ENCODE data around the gene NUDT1.

DNA sequence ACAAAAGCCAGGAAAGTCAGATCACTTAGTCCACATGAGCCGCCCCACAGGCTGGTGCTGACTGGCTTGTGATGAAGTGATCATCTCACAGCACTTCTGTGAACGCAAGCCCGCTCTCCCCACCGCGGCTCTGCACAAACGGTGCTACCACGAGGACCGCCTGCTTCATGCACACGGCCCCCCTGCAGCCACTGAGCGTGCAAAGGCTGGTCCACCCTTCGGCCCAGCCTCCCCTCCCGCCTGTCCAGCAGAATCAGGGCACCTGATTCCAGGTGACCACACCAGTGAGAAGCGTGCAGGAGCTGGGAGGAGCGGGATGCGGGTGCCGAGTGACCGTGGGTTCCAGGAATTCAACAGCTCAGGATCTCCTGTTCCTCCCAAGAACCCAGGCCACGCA, 41.4 kb upstream of the NUDT1 start:
- no peak for TF ChIP-seq EZH2 (IDR thresholded peaks at IDR 0.05; ENCODE audit: borderline replicate concordance, low read length)
- TF ChIP-seq, protein P1, sequence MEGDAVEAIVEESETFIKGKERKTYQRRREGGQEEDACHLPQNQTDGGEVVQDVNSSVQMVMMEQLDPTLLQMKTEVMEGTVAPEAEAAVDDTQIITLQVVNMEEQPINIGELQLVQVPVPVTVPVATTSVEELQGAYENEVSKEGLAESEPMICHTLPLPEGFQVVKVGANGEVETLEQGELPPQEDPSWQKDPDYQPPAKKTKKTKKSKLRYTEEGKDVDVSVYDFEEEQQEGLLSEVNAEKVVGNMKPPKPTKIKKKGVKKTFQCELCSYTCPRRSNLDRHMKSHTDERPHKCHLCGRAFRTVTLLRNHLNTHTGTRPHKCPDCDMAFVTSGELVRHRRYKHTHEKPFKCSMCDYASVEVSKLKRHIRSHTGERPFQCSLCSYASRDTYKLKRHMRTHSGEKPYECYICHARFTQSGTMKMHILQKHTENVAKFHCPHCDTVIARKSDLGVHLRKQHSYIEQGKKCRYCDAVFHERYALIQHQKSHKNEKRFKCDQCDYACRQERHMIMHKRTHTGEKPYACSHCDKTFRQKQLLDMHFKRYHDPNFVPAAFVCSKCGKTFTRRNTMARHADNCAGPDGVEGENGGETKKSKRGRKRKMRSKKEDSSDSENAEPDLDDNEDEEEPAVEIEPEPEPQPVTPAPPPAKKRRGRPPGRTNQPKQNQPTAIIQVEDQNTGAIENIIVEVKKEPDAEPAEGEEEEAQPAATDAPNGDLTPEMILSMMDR (conservative IDR thresholded peaks at IDR 0.05 in 1 of 2, IDR thresholded peaks at IDR 0.05 in 1 of 2; ENCODE audit: extremely low read depth in 1 of 2, insufficient read depth in 1 of 2, low read depth in 1 of 2, low read length in 2 of 2) = no peak

Data from mammary epithelial cell (primary cell).